Gastroesophageal sphincter (tissue), 4 donors: Measurements from ENCODE around the gene TNFRSF8. TPM values are rescaled to one million over a fixed set of nuclear protein-coding genes. Genes with fewer than 3 reads are reported as not detected.

Source experiments
- ATAC-seq: fragments of 150-250 bp; one replicate; pipeline ENCODE4 v1.9.1; 2016; ENCODE audit warnings: mild to moderate bottlenecking, moderate library complexity
- H3K27ac ChIP-seq, 4 donors: fragments of 200-600 bp; sonication (generic) in 3 of 4; 1 replicate in 3 of 4; 2 replicates in 1 of 4; pipeline ENCODE4 v1.5.1; 2016 to 2019
- H3K27me3 ChIP-seq: fragments of 200-600 bp; sonication (generic); one replicate; pipeline ENCODE4 v1.5.1; 2019
- H3K36me3 ChIP-seq, 2 donors: fragments of 200-600 bp; sonication (generic); one replicate each; pipeline ENCODE4 v1.5.1; 2019; ENCODE audit warnings: control low read depth in 1 of 2
- H3K4me1 ChIP-seq, 3 donors: fragments of 200-600 bp; sonication (generic); 1 replicate in 2 of 3; 2 replicates in 1 of 3; pipeline ENCODE4 v1.5.1; 2016 to 2019; ENCODE audit warnings: control low read depth in 2 of 3
- H3K4me3 ChIP-seq, 2 donors: fragments of 200-600 bp; sonication (generic); one replicate each; pipeline ENCODE4 v1.5.1; 2019; ENCODE audit warnings: mild to moderate bottlenecking in 1 of 2, moderate library complexity in 1 of 2
- H3K9me3 ChIP-seq, 3 donors: fragments of 200-600 bp; sonication (generic); one replicate each; pipeline ENCODE4 v1.5.1; 2017 to 2019; ENCODE audit warnings: control low read depth in 2 of 3
- EP300 ChIP-seq: sonication (generic); formaldehyde crosslinking; IDR thresholded peaks from one replicate; pipeline ENCODE4 v1.6.1; 2017; ENCODE audit warnings: antibody characterized with exemption, mild to moderate bottlenecking
- POLR2A ChIP-seq, 2 donors: fragments of 450-650 bp; IDR thresholded peaks; one replicate each; pipeline ENCODE4 v1.6.1; 2017; ENCODE audit warnings: antibody characterized with exemption in 2 of 2, mild to moderate bottlenecking in 2 of 2, moderate library complexity in 1 of 2
- POLR2AphosphoS5 ChIP-seq: sonication (generic); formaldehyde crosslinking; IDR thresholded peaks from one replicate; pipeline ENCODE4 v1.6.1; 2017; ENCODE audit warnings: antibody characterized with exemption
- WGBS, 2 donors: methylation state at CpG; one replicate each; pipeline ENCODE4 v1.1.5; 2018; ENCODE audit warnings: low coverage in 1 of 2; 5-methylcytosine and 5-hydroxymethylcytosine counted together
- total RNA-seq, 4 donors: library from RNA; depleted of rRNA; stranded (reverse); fragments of >200 nt; gene quantifications; one replicate each; pipeline ENCODE4 v1.1.0, GENCODE V29; 2016
- TF ChIP-seq, protein P1 (sequence below), 4 experiments: fragments of 200-600 bp in 2 of 4; fragments of 450-650 bp in 2 of 4; sonication (generic) in 1 of 4; IDR thresholded peaks; one replicate each; pipeline ENCODE4 v1.5.1; 2017 to 2019; ENCODE audit warnings: antibody characterized with exemption in 4 of 4, mild to moderate bottlenecking in 2 of 4, moderate library complexity in 2 of 4

The TNFRSF8 gene
- total RNA-seq, 4 donors from 2014 or later, result 0.47 to 4.2 (median 1.4) TPM

DNA sequence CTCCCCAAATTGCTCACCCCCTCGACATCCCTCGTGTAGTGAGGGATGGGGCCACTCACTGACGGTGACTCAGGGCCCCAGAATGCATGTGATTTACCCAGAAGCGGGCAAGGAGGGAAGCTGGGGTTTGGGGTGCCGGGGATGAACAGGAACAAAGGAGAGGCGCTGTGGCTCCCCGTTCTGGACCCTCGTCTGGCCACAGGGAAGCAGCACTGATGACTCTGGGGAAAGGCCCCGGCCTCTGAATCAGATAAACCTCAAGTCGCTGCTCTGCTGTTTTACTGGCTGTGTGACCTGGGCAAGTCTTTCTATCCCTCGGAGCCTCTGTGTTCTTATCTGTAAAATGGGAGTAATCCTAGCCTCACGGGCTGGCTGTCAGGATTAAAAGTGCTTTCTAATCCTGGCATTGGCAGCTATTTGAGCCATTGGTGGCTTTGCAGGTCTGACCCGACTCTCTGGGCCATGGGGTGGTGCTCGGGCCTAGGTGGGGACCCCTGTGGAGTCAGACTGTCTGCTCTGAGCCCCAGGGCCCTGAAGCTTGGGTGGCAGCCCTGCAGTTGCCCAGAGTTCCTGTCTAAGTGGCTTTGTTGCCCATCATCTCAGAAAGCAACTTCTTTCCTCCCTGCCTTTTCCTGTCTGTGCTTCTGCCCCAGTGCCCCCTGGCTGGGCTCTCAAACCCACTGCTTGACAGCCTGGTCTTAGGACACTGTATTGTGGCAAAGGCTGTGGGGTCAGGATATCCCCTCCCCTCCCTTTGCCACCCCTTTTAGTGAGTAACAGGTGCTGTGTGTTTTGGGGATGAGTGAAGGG lies 109.1 kb downstream of the TNFRSF8 start:
- TF ChIP-seq, protein P1, sequence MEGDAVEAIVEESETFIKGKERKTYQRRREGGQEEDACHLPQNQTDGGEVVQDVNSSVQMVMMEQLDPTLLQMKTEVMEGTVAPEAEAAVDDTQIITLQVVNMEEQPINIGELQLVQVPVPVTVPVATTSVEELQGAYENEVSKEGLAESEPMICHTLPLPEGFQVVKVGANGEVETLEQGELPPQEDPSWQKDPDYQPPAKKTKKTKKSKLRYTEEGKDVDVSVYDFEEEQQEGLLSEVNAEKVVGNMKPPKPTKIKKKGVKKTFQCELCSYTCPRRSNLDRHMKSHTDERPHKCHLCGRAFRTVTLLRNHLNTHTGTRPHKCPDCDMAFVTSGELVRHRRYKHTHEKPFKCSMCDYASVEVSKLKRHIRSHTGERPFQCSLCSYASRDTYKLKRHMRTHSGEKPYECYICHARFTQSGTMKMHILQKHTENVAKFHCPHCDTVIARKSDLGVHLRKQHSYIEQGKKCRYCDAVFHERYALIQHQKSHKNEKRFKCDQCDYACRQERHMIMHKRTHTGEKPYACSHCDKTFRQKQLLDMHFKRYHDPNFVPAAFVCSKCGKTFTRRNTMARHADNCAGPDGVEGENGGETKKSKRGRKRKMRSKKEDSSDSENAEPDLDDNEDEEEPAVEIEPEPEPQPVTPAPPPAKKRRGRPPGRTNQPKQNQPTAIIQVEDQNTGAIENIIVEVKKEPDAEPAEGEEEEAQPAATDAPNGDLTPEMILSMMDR (IDR thresholded peaks at IDR 0.05), result no peak
- TF ChIP-seq EP300 (no peak), POLR2AphosphoS5 (no peak), POLR2A (IDR thresholded peaks at IDR 0.05) (no peak)
- WGBS, 2 donors, result 97% methylated on average over 5 of the region's 14 CpGs; no CpG with 5 or more reads in 1 of the 2 donors
- H3K36me3 ChIP-seq, result no peaks in the 10 kb centered on the region
- H3K4me3 ChIP-seq, result no peak overlapping the region
- no peaks in the 10 kb centered on the region for H3K9me3 ChIP-seq
- H3K27me3 ChIP-seq, result peaks cover 49% of the 10 kb centered on the region
- peaks cover 0 to 79% (median 7%) of the 10 kb centered on the region in 3 donors for H3K4me1 ChIP-seq
- ATAC-seq, result no peak
- peak overlapping the region in 3 of 4 donors; percentile 62 to 73 (median 64) for H3K27ac ChIP-seq

DNA sequence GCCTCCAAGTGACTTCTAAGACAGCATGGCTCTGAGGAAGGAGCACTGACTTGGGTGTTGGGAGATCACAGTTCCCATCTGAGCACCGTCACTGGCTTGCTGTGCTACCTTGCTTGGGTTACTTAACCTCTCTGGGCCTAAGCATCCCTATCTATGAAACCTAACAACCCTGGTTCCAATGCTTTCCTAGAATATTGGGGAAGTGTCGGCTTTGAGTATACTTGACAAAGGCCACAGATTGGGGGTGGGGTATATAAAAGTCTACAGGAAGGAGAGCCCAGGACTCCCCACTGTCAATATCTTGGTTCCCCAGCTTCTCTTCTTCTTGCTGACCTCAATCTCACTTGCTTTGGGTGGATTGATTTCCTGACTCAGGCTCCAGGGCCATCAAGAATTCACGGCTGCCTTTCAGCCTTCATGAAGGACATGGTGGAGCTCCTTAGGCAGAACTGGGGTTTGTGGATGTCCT lies 110.0 kb downstream of the TNFRSF8 start:
- H3K9me3 ChIP-seq, result no peaks in the 10 kb centered on the region
- no peak for ATAC-seq
- peak overlapping the region in 3 of 4 donors; percentile 62 to 73 (median 64) for H3K27ac ChIP-seq
- H3K4me3 ChIP-seq, result no peak overlapping the region
- H3K27me3 ChIP-seq, result peaks cover 50% of the 10 kb centered on the region
- 92% methylated on average over 2 of the region's 3 CpGs; no CpG with 5 or more reads in 1 of the 2 donors for WGBS, 2 donors
- no peak for TF ChIP-seq POLR2A (IDR thresholded peaks at IDR 0.05)
- TF ChIP-seq POLR2AphosphoS5, result no peak
- TF ChIP-seq, protein P1 (IDR thresholded peaks at IDR 0.05), result no peak
- TF ChIP-seq EP300, result no peak
- H3K4me1 ChIP-seq, result peaks cover 0 to 84% (median 14%) of the 10 kb centered on the region in 3 donors
- H3K36me3 ChIP-seq, result no peaks in the 10 kb centered on the region

DNA sequence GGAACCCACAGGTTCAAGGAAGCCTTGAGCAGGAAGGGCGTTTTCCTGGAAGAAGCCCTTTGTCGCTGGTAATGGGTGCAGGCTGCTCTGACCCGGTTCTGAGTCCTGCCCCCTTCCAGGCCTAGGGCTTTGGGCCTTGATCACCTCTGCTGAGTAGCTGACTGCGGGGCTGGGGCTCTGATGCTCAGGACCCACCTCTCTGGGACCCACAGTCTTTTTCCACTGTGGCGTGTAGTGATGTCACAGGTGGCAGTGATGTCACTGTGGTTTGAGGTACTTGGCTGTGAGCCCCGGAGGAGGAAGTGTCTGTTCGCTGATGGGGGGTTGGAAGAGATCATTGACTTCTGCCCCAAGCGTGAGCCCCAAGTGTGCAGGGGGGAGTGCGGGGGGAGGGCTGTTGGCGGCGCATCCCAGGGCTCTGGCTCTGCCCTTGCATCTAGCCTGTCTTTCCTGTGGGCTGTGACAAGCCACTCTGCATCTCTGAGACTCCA lies 110.6 kb downstream of the TNFRSF8 start:
- ATAC-seq, result peak; percentile 27
- 49 to 80% methylated on average over 3 to 6 of the region's 11 CpGs for WGBS, 2 donors
- peaks cover 50% of the 10 kb centered on the region for H3K27me3 ChIP-seq
- no peak overlapping the region for H3K4me3 ChIP-seq
- peak overlapping the region in 3 of 4 donors; percentile 62 to 73 (median 64) for H3K27ac ChIP-seq
- H3K9me3 ChIP-seq, result no peaks in the 10 kb centered on the region
- no peaks in the 10 kb centered on the region for H3K36me3 ChIP-seq
- H3K4me1 ChIP-seq, result peaks cover 0 to 85% (median 19%) of the 10 kb centered on the region in 3 donors
- TF ChIP-seq POLR2AphosphoS5 (peak; percentile 12), EP300 (no peak), POLR2A (IDR thresholded peaks at IDR 0.05) (no peak)
- TF ChIP-seq, protein P1 (IDR thresholded peaks at IDR 0.05), result no peak

DNA sequence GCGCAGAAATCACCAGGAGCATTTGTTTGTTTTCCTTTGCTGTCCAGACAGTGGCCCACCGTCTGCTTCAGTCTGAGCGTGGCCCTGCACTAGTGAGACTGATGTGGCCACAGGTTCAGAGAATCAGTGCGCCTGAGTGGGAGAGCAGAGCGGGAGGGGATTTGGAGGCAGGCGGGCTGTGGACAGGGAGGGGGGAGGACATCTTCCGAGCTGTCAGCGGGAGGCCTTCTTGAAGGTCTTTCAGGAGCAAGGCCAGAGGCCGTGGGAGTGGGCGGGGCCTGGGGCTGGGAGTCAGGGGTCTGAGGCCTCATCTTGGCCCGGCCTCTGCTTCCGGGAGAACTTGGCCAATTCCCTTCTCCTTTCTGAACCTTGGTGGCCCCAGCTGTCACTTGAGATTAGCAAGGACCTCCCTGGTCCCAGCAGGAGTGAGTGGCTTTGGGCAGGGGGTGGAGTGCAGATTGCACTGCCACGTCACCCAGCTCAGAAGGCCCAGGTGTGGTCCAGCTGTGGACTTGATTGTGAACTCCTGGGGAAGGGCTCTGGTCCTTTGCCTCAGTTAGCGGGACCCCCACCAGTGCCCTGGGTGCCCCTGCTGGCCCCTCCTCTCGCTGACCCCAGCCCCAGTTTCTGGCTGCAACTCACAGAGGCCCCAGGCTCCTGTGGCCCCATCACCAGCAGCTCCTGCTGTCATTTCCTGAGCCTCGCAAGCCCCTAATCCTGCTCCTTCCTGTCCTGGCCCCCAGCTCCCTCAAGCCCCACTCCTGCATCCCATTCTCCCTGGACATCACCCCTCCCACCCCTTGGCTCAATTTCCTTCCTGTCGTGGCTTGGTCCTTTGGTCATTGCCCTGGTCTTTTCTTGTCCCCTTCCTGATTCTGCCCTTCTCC lies 112.1 kb downstream of the TNFRSF8 start:
- Histone ChIP-seq H3K9me3 (no peaks in the 10 kb centered on the region), H3K27me3 (peaks cover 43% of the 10 kb centered on the region), H3K36me3 (no peaks in the 10 kb centered on the region), H3K4me1 (peaks cover 0 to 85% (median 20%) of the 10 kb centered on the region in 3 donors), H3K4me3 (no peak overlapping the region), H3K27ac (peak overlapping the region in 3 of 4 donors; percentile 40 to 64 (median 62))
- no peak for ATAC-seq
- WGBS, 2 donors, result 66 to 73% methylated on average over 2 of the region's 17 CpGs
- no peak for TF ChIP-seq EP300
- TF ChIP-seq POLR2AphosphoS5, result no peak
- TF ChIP-seq, protein P1 (IDR thresholded peaks at IDR 0.05), result no peak
- TF ChIP-seq POLR2A (IDR thresholded peaks at IDR 0.05), result no peak
